ENCODE measurements around the gene DAG1. TPM values are rescaled to one million over a fixed set of nuclear protein-coding genes. Genes with fewer than 3 reads are reported as not detected.

The DAG1 gene
- polyA plus RNA-seq, 1 of the 3 experiments (the other 2 are of a cell fraction), result 54.4 TPM

DNA sequence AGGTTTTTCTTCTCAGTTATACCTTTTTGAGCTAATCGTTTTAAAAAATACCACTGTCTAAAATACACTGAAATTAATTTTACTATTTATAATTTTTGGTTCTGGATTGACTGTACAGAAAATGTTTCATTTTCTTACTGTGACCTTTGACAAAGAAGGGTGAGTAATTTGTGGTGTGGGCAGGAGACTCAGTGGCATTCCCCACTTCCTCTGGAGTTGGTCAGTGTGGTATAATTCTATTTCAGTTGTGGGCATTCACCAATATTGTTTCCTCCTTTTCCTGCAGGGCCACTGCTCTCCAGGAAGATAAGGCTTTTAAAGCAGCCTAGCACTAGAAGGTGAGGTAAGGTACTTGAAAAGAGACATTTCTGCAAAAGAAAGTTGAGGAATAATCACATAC is 6.5 kb downstream of the DAG1 start:
- Histone ChIP-seq H3K4me2 (no peak overlapping the region), H3K9ac (no peak overlapping the region), H4K20me1 (ENCODE audit: insufficient read depth) (peaks cover 6% of the 10 kb centered on the region; the same call in 1 of the 2 replicates), H3F3A (replicated peaks; ENCODE audit: insufficient read depth) (peaks cover 14% of the 10 kb centered on the region), H3K4me1 (ENCODE audit: control insufficient read depth in 1 of 2, insufficient read depth in 2 of 2, low read depth in 1 of 2, low read length in 1 of 2) (peaks cover 6 to 8% of the 10 kb centered on the region in 2 experiments; a peak in 1 of 4 replicates), H3K27me3 (ENCODE audit: insufficient read depth) (no peaks in the 10 kb centered on the region), H3K4me3 (ENCODE audit: low read depth in 2 of 2, low read length in 1 of 2) (no peak overlapping the region), H3K36me3 (replicated peaks in 1 of 2; ENCODE audit: control insufficient read depth in 1 of 2, insufficient read depth in 2 of 2, low read length in 1 of 2) (peaks cover 0 to 2% of the 10 kb centered on the region in 2 experiments), H3K9me3 (no peaks in the 10 kb centered on the region), H2AFZ (ENCODE audit: low read depth) (no peak overlapping the region), H3K27ac (ENCODE audit: low read depth in 2 of 2, low read length in 1 of 2) (no peak overlapping the region), H3K9me2 (no peaks in the 10 kb centered on the region), H3K79me2 (ENCODE audit: insufficient read depth) (peaks cover 63% of the 10 kb centered on the region)
- no peak for TF ChIP-seq YY1 (IDR thresholded peaks at IDR 0.05; ENCODE audit: low read depth)
- TF ChIP-seq TEAD4 (IDR thresholded peaks at IDR 0.05; ENCODE audit: borderline replicate concordance, insufficient read depth), result no peak
- TF ChIP-seq, protein P1, sequence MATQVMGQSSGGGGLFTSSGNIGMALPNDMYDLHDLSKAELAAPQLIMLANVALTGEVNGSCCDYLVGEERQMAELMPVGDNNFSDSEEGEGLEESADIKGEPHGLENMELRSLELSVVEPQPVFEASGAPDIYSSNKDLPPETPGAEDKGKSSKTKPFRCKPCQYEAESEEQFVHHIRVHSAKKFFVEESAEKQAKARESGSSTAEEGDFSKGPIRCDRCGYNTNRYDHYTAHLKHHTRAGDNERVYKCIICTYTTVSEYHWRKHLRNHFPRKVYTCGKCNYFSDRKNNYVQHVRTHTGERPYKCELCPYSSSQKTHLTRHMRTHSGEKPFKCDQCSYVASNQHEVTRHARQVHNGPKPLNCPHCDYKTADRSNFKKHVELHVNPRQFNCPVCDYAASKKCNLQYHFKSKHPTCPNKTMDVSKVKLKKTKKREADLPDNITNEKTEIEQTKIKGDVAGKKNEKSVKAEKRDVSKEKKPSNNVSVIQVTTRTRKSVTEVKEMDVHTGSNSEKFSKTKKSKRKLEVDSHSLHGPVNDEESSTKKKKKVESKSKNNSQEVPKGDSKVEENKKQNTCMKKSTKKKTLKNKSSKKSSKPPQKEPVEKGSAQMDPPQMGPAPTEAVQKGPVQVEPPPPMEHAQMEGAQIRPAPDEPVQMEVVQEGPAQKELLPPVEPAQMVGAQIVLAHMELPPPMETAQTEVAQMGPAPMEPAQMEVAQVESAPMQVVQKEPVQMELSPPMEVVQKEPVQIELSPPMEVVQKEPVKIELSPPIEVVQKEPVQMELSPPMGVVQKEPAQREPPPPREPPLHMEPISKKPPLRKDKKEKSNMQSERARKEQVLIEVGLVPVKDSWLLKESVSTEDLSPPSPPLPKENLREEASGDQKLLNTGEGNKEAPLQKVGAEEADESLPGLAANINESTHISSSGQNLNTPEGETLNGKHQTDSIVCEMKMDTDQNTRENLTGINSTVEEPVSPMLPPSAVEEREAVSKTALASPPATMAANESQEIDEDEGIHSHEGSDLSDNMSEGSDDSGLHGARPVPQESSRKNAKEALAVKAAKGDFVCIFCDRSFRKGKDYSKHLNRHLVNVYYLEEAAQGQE (IDR thresholded peaks at IDR 0.05; ENCODE audit: low read depth, low read length), result no peak
- TF ChIP-seq ELF1 (IDR thresholded peaks at IDR 0.05), result no peak
- TF ChIP-seq FOXM1 (IDR thresholded peaks at IDR 0.05; ENCODE audit: low read depth), result no peak
- no peak for TF ChIP-seq SMC3 (IDR thresholded peaks at IDR 0.05; ENCODE audit: low read depth, low read length)
- TF ChIP-seq RAD21 (IDR thresholded peaks at IDR 0.05; ENCODE audit: low read length), result no peak
- no peak for TF ChIP-seq EP300 (IDR thresholded peaks at IDR 0.05; ENCODE audit: borderline replicate concordance in 1 of 2, low read depth in 1 of 2, low read length in 1 of 2)
- TF ChIP-seq, protein P2, sequence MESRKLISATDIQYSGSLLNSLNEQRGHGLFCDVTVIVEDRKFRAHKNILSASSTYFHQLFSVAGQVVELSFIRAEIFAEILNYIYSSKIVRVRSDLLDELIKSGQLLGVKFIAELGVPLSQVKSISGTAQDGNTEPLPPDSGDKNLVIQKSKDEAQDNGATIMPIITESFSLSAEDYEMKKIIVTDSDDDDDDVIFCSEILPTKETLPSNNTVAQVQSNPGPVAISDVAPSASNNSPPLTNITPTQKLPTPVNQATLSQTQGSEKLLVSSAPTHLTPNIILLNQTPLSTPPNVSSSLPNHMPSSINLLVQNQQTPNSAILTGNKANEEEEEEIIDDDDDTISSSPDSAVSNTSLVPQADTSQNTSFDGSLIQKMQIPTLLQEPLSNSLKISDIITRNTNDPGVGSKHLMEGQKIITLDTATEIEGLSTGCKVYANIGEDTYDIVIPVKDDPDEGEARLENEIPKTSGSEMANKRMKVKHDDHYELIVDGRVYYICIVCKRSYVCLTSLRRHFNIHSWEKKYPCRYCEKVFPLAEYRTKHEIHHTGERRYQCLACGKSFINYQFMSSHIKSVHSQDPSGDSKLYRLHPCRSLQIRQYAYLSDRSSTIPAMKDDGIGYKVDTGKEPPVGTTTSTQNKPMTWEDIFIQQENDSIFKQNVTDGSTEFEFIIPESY (IDR thresholded peaks at IDR 0.05; ENCODE audit: borderline replicate concordance, low read depth), result no peak
- no peak for TF ChIP-seq NFIC (IDR thresholded peaks at IDR 0.05; ENCODE audit: borderline replicate concordance)
- TF ChIP-seq EZH2phosphoT487 (IDR thresholded peaks at IDR 0.05; ENCODE audit: borderline replicate concordance, low read depth), result no peak
- TF ChIP-seq, protein P3, sequence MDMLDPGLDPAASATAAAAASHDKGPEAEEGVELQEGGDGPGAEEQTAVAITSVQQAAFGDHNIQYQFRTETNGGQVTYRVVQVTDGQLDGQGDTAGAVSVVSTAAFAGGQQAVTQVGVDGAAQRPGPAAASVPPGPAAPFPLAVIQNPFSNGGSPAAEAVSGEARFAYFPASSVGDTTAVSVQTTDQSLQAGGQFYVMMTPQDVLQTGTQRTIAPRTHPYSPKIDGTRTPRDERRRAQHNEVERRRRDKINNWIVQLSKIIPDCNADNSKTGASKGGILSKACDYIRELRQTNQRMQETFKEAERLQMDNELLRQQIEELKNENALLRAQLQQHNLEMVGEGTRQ (IDR thresholded peaks at IDR 0.05; ENCODE audit: borderline replicate concordance, low read depth, low read length), result no peak
- TF ChIP-seq MXI1 (IDR thresholded peaks at IDR 0.05; ENCODE audit: low read depth, low read length), result no peak
- TF ChIP-seq, protein P4, sequence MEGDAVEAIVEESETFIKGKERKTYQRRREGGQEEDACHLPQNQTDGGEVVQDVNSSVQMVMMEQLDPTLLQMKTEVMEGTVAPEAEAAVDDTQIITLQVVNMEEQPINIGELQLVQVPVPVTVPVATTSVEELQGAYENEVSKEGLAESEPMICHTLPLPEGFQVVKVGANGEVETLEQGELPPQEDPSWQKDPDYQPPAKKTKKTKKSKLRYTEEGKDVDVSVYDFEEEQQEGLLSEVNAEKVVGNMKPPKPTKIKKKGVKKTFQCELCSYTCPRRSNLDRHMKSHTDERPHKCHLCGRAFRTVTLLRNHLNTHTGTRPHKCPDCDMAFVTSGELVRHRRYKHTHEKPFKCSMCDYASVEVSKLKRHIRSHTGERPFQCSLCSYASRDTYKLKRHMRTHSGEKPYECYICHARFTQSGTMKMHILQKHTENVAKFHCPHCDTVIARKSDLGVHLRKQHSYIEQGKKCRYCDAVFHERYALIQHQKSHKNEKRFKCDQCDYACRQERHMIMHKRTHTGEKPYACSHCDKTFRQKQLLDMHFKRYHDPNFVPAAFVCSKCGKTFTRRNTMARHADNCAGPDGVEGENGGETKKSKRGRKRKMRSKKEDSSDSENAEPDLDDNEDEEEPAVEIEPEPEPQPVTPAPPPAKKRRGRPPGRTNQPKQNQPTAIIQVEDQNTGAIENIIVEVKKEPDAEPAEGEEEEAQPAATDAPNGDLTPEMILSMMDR (IDR thresholded peaks at IDR 0.05), result no peak
- no peak for TF ChIP-seq POLR2AphosphoS5 (IDR thresholded peaks at IDR 0.05; ENCODE audit: low read depth, low read length)
- no peak for TF ChIP-seq JUND (IDR thresholded peaks at IDR 0.05)
- no peak for DNase-seq
- ChIA-PET CTCF (interaction anchor here (1.4 to 1.6 kb wide), 2 partner anchors 28 to 63 kb away, joined by 4 to 7 read pairs; no protein-coding TSS in a partner anchor), POLR2A (no interaction called here)
- 80% methylated on average over 1 of the region's 1 CpG for WGBS (ENCODE audit: low lambda C conversion rate)

Measured in SK-N-SH (cell line).